HL-60 (cell line): ENCODE results near the gene HEXIM1.

Experiments
- CTCF ChIP-seq: IDR thresholded peaks from one replicate; pipeline ENCODE4 v1.5.1; 2011; ENCODE audit warnings: low read length, control low read depth, inconsistent platforms; ENCODE audit not compliant: insufficient read depth
- POLR2AphosphoS5 ChIP-seq: IDR thresholded peaks from 2 replicates; pipeline ENCODE4 v1.6.1; 2012; ENCODE audit warnings: low read depth
- REST ChIP-seq: IDR thresholded peaks from 2 replicates; pipeline ENCODE4 v1.6.1; 2012; ENCODE audit warnings: low read depth; ENCODE audit not compliant: insufficient replicate concordance

GRCh38 chr17:45171338-45172231, 23.3 kb downstream of the HEXIM1 start:
- TF ChIP-seq REST (no peak), CTCF (no peak), POLR2AphosphoS5 (no peak)
